HG02763 (cell line): ENCODE data around the gene FARS2.

Experiments used
- ATAC-seq: cut with Tn5 transposase; IDR thresholded peaks from one replicate; pipeline ENCODE4 v1.9.1; 2021; ENCODE audit warnings: mild to moderate bottlenecking, moderate library complexity; ENCODE audit not compliant: unreplicated experiment

The FARS2 gene

DNA sequence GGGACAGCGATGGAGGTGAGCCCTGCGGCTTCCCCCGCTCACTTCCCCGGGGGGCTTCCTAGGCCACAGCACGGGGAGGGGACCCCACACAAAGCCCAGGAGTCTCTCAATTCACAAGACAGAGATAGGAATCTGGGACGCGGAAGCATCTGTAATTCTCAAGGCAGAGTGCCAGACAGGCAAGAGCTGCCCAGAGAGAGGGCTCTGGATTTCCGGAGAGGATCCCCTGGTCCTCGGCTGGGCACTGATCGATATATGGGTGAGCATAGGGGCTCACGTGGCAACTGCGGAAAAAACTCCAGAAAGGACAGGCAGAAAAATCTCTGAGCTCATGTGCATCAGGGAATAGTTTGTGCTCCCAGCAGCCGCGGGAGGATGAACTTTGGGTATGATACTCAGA lies 449.2 kb downstream of the FARS2 start:
- ATAC-seq = no peak

GRCh38 chr6:5710936-5711335 lies 449.6 kb downstream of the FARS2 start:
- ATAC-seq = no peak

DNA sequence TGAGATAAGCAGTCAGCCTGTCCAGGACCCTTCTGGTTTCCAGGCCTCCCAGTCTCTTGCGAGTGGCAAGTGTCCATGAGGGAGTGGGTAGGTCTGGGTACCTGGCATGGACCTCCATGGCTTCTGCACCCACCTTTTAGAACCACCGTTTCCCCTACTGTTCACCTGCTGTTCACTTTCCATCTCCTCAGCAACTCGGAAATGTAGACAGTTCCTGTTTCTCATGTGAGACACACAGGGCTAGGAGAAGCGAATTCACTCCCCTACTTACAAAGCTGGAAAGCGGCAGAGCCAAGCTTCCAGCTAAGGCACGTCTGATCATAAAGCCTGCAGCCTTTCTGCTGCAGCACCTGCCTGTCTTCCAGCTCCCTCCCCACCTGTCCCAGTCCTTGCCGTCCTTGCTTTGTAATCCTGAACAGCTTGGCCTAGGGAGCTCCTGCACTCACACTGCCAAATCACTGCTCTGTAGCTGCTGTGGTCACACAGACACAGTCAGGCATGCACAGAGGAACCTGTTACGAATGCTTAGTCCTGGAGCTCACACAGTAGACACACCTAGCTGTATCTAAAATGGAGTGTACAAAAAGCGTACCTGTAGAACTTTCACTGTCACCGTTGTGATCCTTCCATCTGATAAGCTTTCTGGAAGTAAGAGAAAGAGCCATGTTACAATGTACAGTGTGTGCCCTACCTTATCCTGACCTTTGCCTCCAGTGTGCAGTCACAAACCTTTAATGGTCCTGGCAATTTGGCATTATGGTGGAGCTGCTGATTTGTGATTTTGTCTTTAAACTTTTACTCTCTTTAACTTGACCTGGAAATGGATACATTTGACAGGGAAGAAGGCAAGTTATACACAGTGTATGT lies 451.3 kb downstream of the FARS2 start:
- ATAC-seq = no peak

DNA sequence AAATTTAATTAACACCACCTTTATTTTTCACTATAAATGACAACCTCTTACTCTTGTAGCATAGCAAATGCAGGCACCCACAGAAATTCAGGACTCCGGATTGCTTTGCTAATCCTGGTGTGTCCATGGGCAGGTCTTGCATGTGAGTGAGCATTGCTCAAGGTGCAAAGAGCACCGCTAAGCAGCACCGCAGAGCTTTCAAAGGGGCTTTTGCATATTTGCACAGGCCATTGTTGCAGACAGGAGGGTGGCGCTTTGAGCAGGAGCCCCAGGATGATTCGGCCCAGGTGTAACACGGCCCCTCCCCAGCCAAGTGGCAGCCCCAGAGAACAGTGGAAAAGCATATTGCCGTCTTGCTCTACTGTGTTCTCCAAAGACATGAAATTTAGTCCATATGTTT lies 452.2 kb downstream of the FARS2 start:
- no peak for ATAC-seq

GRCh38 chr6:5718231-5718947 lies 457.1 kb downstream of the FARS2 start:
- ATAC-seq = no peak

GRCh38 chr6:5723841-5724691 lies 462.8 kb downstream of the FARS2 start:
- ATAC-seq = peak; percentile 93

GRCh38 chr6:5724911-5725310 lies 463.6 kb downstream of the FARS2 start:
- no peak for ATAC-seq

DNA sequence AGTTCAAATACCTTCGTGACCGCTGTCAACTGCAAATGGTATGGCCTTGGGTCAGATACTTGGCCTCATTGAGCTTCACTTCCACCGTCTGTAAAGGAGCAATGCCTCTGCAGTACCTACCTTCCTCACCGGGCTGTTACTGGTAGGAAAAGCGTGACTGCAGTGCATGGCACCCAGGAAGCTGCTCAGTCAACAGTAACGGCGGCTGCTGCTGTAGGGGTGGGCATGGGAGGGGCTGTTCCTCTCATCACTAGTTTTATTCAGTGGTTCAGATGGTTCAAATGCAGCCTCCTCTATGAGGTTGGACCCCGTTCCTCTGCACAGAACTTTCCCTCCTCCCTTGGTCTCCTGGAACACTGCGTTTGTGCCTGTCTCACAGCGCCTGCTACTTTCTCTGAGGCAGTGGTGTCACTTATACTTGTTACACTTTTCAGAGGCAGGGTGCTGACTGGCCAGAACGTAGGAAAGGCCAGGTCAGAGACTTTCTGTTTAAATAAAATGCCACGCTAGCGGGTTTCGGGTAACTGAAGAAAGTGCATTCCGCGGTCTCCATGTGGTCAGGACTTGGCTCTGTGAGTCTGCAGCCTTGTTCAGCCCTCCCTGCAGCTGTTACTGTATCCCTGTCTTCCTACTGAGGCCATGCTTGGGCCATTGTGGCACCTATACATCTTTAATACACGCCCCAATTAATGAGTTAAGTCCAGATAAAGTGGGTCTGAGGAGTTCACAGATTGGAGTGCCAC lies 465.8 kb downstream of the FARS2 start:
- ATAC-seq = no peak

DNA sequence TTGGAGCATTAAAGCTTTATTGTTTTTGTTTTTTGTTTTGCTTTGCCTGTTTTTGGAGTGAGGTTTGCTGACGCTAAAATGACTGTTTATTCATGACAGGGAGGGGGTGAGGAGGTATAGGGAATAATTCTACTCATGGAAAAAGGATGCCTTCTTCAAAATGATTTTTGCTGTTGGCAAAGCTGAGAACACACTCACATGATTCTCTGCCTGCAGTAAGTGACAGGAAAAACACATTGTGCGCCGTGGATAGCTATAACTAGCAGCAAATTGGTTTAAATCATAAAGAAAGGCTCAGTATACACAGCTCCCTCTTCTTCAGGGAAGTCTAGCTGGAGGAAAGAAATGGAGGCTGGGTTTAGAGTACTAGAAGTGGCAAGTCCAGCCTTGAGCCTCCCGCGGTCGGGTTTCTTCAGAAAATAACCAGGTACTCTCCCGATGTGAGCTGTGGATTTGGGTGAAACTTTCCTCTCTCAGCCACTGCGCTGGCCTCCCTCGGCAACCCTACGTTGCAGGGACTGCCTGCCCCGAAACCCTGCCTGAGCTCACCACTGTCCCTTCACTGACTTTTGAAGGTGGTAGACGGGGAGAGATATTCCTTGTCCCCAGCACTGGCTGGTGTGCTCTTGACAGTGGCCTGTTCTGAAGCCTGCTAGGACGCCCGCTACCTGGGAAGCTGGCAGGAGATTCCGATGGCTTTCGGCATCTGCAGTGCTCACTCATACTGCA lies 467.2 kb downstream of the FARS2 start:
- no peak for ATAC-seq

DNA sequence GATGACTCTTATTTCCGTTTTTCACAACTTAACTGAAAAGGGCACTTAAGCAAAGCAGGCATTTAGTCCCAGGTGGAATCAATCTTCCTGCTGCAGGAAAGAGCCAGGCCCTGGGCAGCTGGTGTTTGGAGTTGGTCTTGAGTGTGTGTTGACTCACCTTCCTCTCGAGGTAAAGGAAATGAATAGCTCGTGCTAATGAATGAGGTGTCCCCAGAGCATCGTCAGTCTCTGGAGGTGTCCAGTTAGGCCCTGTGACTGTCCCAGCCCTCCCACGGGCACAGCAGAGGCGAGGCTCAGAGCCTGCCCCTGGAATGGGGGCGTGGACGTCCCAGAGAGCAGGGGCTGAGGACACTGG lies 467.7 kb downstream of the FARS2 start:
- ATAC-seq = no peak

DNA sequence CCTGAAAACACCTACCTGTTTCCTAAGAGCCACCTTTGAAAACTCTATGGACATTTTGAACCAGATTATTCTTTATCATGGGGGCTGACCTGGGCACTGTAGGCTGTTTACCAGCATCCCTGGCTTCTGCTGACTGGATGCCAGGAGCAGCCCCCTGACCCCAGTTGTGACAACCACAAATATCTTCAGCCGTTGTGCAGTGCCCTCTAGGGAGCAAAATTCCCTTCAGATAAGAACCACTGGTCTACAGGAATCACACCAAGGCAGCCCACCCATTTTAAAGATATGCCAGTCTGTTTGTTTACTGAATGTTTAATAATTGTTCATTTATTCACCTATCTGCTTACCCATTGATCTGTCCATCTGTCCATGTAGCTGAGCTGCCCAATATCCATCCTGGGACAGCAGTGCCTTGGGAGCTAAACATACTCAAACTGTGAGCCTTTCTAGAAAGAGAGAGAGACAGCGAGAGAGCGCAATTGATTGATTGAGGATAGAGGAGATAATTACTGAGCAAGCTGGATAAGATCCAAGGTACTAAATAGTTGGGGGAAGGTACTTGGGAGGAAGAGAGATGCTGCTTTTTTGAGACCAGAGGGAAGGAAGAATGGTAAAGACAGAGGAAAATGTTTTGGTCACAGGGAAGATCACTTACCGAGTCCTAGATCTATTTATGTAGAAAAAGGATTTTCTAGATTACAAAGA lies 468.7 kb downstream of the FARS2 start:
- ATAC-seq = no peak

GRCh38 chr6:5730585-5731263 lies 469.4 kb downstream of the FARS2 start:
- ATAC-seq = no peak

DNA sequence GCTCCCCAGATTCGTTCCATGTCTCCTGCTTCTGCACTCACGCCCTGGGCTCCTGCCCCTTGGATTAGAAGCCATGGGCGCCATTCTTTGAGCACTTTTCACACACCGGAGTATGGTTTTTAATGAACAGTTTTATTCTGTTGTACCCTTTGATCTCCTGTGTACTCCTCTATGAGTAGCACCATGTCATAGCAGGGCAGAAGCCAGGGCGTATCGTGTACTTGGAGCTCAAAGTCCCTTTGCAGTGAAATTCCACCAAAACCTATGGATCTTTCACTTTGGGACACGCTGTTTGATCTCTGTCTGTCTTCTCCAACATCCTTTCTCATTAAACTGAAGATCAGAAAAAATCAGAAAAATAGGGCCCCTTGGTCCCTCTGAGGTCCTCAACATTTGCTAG lies 470.1 kb downstream of the FARS2 start:
- no peak for ATAC-seq

GRCh38 chr6:5732496-5732895 lies 471.2 kb downstream of the FARS2 start:
- ATAC-seq = no peak

DNA sequence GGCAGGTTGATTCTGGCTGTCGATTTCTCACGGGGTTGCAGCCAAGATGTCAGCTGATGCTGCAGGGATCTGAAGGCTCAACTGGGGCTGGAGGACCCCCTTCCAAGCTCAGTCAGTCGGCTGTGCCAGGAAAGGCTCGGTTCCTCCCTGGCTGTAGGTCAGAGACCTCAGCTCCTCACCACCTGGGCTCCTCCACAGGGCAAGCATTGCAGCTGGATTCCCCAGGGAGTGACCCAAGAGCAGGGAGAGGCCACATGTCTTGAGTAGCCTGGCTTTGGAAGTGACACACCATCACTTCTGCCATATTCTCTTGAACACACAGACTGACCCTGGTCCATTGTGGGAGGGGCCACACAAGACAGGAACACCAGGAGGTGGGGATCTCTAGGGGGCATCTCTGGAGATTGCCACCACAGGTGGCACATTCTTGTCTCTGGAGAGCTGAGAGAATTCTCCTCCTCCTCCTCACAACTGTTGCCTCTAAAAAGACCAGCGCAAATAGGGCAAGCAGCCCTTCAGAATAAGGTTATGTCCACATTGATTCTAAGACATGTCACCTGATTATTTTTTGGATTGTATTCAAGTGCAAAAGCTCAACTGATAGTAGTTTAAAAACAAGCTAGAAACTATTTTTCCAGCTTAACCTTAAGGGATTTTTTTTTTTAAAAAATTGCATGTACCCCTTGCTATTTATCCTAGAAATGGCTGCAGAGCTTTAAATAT lies 474.9 kb downstream of the FARS2 start:
- no peak for ATAC-seq

GRCh38 chr6:5737460-5737859 lies 476.1 kb downstream of the FARS2 start:
- ATAC-seq = no peak

- no peak for ATAC-seq
Observed at GRCh38 chr6:5738211-5738610, 476.9 kb downstream of the FARS2 start.

DNA sequence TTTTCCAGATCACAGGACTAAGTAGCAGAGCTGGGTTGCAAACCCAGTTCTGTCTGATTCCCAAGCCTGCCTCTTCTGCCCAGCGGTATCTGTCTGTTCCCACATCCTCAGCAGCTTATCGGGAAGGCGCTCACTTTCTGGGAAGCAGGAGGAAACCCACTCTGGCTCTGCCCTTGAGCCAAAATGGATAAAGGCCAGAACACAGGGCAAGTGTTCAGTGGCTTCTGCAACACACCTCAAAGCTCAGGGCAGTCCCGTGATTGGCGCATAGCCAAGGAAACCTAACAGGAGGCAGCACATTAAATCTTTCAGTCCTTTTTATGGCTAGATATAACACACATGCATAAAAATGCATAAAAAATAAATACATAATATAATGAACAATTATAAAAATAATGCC lies 483.2 kb downstream of the FARS2 start:
- no peak for ATAC-seq
